Measurements from ENCODE around the gene IMMP2L. TPM values are rescaled to one million over a fixed set of nuclear protein-coding genes. Genes with fewer than 3 reads are reported as not detected.

The IMMP2L gene
- total RNA-seq, 1 donor from 2014 or later: 11.9 TPM

DNA sequence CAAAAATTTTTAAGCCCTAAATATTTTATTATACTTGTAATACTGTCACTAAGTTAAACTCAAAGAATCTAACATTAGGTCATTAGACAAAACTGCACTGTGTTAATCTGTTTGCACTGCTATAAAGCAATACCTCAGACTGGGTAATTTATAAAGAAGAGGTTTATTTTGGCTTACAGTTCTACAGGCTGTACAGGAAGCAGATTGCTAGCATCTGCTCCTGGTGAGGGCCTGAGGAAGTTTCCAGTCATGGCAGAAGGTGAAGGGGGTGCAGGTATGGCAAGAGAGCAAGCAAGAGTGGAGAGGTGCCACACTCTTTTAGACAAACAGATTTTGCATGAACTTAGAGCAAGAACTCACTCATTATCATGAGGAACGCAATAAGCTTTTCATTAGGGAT is 125.7 kb downstream of the IMMP2L start:
- H3K4me3 Mint-ChIP-seq: no peak overlapping the region
- DNase-seq (ENCODE audit: low read depth, low spot score): no peak
- peaks cover 21% of the 10 kb centered on the region for H3K36me3 Mint-ChIP-seq (ENCODE audit: low read depth)
- H3K9me3 Mint-ChIP-seq: peaks cover 21% of the 10 kb centered on the region
- H3K4me1 Mint-ChIP-seq: peaks cover 10% of the 10 kb centered on the region
- no peak overlapping the region for H3K27ac Mint-ChIP-seq (ENCODE audit: unreplicated experiment)
- H3K27me3 Mint-ChIP-seq (ENCODE audit: low read depth): no peaks in the 10 kb centered on the region
- TF ChIP-seq, protein P1, sequence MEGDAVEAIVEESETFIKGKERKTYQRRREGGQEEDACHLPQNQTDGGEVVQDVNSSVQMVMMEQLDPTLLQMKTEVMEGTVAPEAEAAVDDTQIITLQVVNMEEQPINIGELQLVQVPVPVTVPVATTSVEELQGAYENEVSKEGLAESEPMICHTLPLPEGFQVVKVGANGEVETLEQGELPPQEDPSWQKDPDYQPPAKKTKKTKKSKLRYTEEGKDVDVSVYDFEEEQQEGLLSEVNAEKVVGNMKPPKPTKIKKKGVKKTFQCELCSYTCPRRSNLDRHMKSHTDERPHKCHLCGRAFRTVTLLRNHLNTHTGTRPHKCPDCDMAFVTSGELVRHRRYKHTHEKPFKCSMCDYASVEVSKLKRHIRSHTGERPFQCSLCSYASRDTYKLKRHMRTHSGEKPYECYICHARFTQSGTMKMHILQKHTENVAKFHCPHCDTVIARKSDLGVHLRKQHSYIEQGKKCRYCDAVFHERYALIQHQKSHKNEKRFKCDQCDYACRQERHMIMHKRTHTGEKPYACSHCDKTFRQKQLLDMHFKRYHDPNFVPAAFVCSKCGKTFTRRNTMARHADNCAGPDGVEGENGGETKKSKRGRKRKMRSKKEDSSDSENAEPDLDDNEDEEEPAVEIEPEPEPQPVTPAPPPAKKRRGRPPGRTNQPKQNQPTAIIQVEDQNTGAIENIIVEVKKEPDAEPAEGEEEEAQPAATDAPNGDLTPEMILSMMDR (conservative IDR thresholded peaks at IDR 0.05): no peak

DNA sequence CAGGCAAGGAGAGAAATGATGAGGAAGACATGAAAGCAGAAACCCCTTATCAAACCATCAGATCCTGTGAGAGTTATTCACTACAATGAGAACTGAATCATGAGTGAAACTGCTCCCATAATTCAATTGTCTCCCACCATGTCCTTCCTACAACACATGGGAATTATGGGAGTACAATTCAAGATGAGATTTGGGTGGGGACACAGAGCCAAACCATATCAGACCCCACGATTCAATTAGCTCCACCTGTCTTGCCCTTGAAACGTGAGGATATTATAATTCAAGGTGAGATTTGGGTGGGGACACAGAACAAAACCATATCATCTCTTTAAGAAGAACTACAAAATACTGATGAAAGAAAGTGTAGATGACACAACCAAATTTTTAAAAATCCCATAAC is 128.9 kb downstream of the IMMP2L start:
- TF ChIP-seq, protein P1 (conservative IDR thresholded peaks at IDR 0.05): no peak
- Mint-ChIP-seq H3K4me3 (no peak overlapping the region), H3K27ac (ENCODE audit: unreplicated experiment) (no peak overlapping the region), H3K27me3 (ENCODE audit: low read depth) (no peaks in the 10 kb centered on the region), H3K4me1 (peaks cover 2% of the 10 kb centered on the region), H3K36me3 (ENCODE audit: low read depth) (peaks cover 13% of the 10 kb centered on the region), H3K9me3 (peaks cover 16% of the 10 kb centered on the region)
- DNase-seq (ENCODE audit: low read depth, low spot score): no peak

DNA sequence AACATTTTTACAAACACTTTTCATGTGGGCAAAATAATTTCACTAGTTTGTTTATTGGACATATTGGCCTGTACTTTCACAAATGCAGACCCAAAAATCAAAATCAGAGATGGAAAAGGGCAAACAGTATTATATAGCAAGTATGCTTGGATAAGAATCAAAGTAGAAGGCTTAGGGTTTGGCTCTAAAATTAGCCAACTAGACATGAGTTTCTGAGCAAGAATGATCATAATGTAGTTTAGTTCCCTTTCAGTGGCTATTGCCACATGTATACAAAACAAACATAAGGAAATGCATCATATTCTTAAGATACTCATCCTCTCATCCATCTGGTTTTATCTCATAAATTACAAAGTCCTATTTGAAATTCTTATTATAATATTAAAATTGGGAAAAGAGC is 132.5 kb downstream of the IMMP2L start:
- no peak overlapping the region for H3K27ac Mint-ChIP-seq (ENCODE audit: unreplicated experiment)
- peaks cover 14% of the 10 kb centered on the region for H3K9me3 Mint-ChIP-seq
- H3K27me3 Mint-ChIP-seq (ENCODE audit: low read depth): no peaks in the 10 kb centered on the region
- H3K4me3 Mint-ChIP-seq: no peak overlapping the region
- H3K36me3 Mint-ChIP-seq (ENCODE audit: low read depth): peaks cover 7% of the 10 kb centered on the region
- H3K4me1 Mint-ChIP-seq: no peaks in the 10 kb centered on the region
- TF ChIP-seq, protein P1 (conservative IDR thresholded peaks at IDR 0.05): no peak
- no peak for DNase-seq (ENCODE audit: low read depth, low spot score)

DNA sequence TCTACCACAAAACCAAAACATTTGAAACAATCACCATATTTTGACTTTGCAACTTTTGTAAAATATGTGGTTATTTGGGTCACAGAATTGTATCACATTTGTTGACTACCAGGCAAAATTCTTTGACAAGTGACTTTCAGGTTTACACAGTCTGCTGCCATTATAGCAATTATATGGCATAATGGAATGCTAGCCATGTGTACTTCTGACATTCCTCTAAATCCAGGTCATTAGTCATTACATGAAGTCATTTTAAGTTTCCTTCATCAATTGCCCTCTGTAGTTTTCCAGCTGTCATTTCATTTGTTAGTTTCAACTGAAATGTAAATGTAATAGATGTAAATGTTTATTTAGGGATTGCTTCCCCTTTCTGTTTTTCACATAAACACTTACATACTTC is 137.5 kb downstream of the IMMP2L start:
- H3K4me1 Mint-ChIP-seq: no peaks in the 10 kb centered on the region
- H3K27me3 Mint-ChIP-seq (ENCODE audit: low read depth): no peaks in the 10 kb centered on the region
- DNase-seq (ENCODE audit: low read depth, low spot score): no peak
- H3K36me3 Mint-ChIP-seq (ENCODE audit: low read depth): no peaks in the 10 kb centered on the region
- H3K9me3 Mint-ChIP-seq: peaks cover 2% of the 10 kb centered on the region
- no peak overlapping the region for H3K27ac Mint-ChIP-seq (ENCODE audit: unreplicated experiment)
- no peak overlapping the region for H3K4me3 Mint-ChIP-seq
- TF ChIP-seq, protein P1 (conservative IDR thresholded peaks at IDR 0.05): no peak

DNA sequence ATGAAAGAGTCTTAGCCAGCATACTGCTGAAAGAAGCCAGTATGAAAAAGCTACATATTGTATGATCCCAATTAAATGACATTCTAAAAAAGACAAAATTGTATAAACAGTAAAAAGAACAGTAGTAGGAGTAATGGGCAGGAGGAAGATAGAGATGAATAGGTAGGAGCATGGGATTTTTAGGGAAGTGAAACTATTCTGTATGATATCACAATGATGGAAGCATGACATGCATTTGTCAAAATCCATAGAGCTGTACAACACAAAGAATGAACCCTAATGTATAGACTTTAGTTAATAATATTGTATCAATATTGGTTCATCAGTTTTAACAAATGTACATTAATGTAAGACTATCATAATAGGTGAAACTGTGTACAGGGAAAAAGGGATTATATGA is 147.9 kb downstream of the IMMP2L start:
- H3K27ac Mint-ChIP-seq (ENCODE audit: unreplicated experiment): no peak overlapping the region
- no peak for DNase-seq (ENCODE audit: low read depth, low spot score)
- H3K27me3 Mint-ChIP-seq (ENCODE audit: low read depth): no peaks in the 10 kb centered on the region
- no peaks in the 10 kb centered on the region for H3K9me3 Mint-ChIP-seq
- no peaks in the 10 kb centered on the region for H3K36me3 Mint-ChIP-seq (ENCODE audit: low read depth)
- no peak overlapping the region for H3K4me3 Mint-ChIP-seq
- TF ChIP-seq, protein P1 (conservative IDR thresholded peaks at IDR 0.05): no peak
- peaks cover 10% of the 10 kb centered on the region for H3K4me1 Mint-ChIP-seq

DNA sequence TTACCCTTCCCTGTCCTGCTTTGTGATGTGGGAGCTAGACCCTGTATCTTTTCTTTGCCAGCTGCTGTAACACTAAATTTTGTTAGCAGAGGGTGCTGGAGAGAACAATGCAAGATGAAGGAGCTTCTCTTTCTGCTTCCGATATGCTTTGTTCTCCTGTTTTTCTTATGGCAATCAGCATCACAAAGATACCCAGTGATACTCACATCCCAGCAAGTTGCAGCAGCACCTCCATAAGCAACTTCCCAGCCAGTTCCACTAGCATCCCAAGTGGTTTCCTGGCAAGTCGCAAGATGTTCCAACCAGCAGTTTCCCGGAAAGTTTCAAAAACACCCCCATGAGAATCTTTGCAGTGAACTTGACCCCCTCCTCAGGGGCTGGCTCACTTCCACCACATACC is 148.6 kb downstream of the IMMP2L start:
- Mint-ChIP-seq H3K27ac (ENCODE audit: unreplicated experiment) (no peak overlapping the region), H3K4me3 (no peak overlapping the region), H3K4me1 (peaks cover 10% of the 10 kb centered on the region), H3K9me3 (no peaks in the 10 kb centered on the region), H3K36me3 (ENCODE audit: low read depth) (no peaks in the 10 kb centered on the region), H3K27me3 (ENCODE audit: low read depth) (no peaks in the 10 kb centered on the region)
- TF ChIP-seq, protein P1 (conservative IDR thresholded peaks at IDR 0.05): no peak
- DNase-seq (ENCODE audit: low read depth, low spot score): no peak
